Esophagus squamous epithelium (tissue), 5 donors: ENCODE measurements around the gene RHEBL1. TPM values are rescaled to one million over a fixed set of nuclear protein-coding genes. Genes with fewer than 3 reads are reported as not detected.

Experiments used
- DNase-seq: peaks from one replicate; lab custom pipeline; 2025; lab: John Stamatoyannopoulos, UW
- H3K27ac ChIP-seq, 4 donors: fragments of 200-600 bp; sonication (generic); one replicate each; pipeline ENCODE4 v1.5.1; 2016 to 2019; ENCODE audit warnings: mild to moderate bottlenecking in 1 of 4
- H3K27me3 ChIP-seq, 4 donors: fragments of 200-600 bp; sonication (generic); 1 replicate in 3 of 4; 2 replicates in 1 of 4; pipeline versions ENCODE4 v1.5.1 to v1.6.0; 2017 to 2021; ENCODE audit warnings: antibody characterized with exemption in 1 of 4
- H3K36me3 ChIP-seq, 3 donors: fragments of 200-600 bp; sonication (generic); one replicate each; pipeline ENCODE4 v1.5.1; 2016 to 2019
- H3K4me1 ChIP-seq, 3 donors: fragments of 200-600 bp; sonication (generic); one replicate each; pipeline ENCODE4 v1.5.1; 2017 to 2019
- H3K4me3 ChIP-seq, 4 donors: fragments of 200-600 bp; sonication (generic); 1 replicate in 3 of 4; 2 replicates in 1 of 4; pipeline ENCODE4 v1.5.1; 2016 to 2019; ENCODE audit warnings: mild to moderate bottlenecking in 2 of 4, moderate library complexity in 1 of 4
- H3K9me3 ChIP-seq, 3 donors: fragments of 200-600 bp; sonication (generic); one replicate each; pipeline ENCODE4 v1.5.1; 2016 to 2019
- POLR2A ChIP-seq, 4 donors: fragments of 450-650 bp; IDR thresholded peaks; one replicate each; pipeline ENCODE4 v1.6.1; 2017; ENCODE audit warnings: antibody characterized with exemption in 4 of 4, mild to moderate bottlenecking in 4 of 4, moderate library complexity in 3 of 4
- WGBS, 2 donors: methylation state at CpG; one replicate each; pipeline ENCODE4 v1.1.5; 2018; 5-methylcytosine and 5-hydroxymethylcytosine counted together
- intact Hi-C: fragments of 100-400 bp; cut with DNase I; formaldehyde crosslinking; loops from one replicate; pipeline ENCODE4 v1.15.0; 2022
- total RNA-seq, 4 donors: library from RNA; depleted of rRNA; stranded (reverse); fragments of >200 nt; gene quantifications; one replicate each; pipeline ENCODE4 v1.1.0, GENCODE V29; 2016
- TF ChIP-seq, protein P1 (sequence below), 6 experiments: fragments of 450-650 bp in 4 of 6; fragments of 200-600 bp in 2 of 6; sonication (generic) in 2 of 6; IDR thresholded peaks; one replicate each; pipeline ENCODE4 v1.5.1; 2016 to 2019; ENCODE audit warnings: antibody characterized with exemption in 6 of 6, mild to moderate bottlenecking in 4 of 6, moderate library complexity in 4 of 6
- donor health status: DM: yes; HTN: yes; CAD: no.

Gene RHEBL1
- total RNA-seq, 4 donors from 2014 or later = 0.23 to 0.44 TPM; not detected in 2

DNA sequence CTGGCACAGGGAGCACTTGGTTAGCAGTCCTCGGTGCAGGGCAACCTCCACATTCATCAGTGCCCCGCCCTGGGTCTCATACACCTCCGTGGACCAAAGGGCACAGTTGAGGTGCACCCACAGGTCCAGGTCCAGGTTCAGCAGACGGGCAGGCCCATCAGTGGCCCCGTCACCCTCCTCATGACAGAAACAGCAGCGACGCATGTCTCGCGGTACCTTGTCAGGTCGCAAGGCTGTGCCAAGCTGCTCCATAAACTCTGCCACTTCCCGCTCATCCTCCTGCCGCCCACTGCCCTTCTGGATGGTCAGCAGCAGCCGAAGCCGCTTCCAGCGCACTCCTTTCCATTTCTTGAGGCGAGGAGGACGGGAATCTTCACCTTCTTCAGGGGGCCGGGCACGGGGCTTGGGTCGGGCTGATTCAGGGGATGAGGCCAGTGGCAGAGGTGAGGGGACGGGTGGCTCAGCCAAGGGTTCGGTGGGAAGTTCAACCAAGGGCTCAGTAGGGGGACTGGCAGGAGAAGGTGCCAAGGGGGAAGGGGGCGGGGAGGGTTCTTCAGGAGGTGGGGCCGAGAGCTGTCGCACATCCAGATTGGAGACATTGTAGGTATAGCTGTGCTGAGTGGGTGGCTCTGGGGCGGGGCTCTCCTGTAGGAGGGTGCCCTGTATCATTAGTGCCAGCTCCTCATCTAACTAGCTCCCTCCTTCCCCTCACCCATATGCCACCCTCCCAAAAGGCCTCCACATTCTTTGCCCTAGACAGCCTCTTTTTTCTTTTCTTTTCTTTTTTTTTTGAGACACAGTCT, 42.9 kb downstream of the RHEBL1 start:
- DNase-seq = no peak
- peaks cover 62 to 100% (median 77%) of the 10 kb centered on the region in 3 donors for H3K36me3 ChIP-seq
- WGBS, 2 donors = 89 to 96% methylated on average over 4 to 10 of the region's 26 CpGs
- no peaks in the 10 kb centered on the region for H3K4me1 ChIP-seq
- no peak overlapping the region for H3K4me3 ChIP-seq
- TF ChIP-seq POLR2A (IDR thresholded peaks at IDR 0.05) = no peak
- TF ChIP-seq, protein P1, sequence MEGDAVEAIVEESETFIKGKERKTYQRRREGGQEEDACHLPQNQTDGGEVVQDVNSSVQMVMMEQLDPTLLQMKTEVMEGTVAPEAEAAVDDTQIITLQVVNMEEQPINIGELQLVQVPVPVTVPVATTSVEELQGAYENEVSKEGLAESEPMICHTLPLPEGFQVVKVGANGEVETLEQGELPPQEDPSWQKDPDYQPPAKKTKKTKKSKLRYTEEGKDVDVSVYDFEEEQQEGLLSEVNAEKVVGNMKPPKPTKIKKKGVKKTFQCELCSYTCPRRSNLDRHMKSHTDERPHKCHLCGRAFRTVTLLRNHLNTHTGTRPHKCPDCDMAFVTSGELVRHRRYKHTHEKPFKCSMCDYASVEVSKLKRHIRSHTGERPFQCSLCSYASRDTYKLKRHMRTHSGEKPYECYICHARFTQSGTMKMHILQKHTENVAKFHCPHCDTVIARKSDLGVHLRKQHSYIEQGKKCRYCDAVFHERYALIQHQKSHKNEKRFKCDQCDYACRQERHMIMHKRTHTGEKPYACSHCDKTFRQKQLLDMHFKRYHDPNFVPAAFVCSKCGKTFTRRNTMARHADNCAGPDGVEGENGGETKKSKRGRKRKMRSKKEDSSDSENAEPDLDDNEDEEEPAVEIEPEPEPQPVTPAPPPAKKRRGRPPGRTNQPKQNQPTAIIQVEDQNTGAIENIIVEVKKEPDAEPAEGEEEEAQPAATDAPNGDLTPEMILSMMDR (IDR thresholded peaks at IDR 0.05) = no peak
- intact Hi-C loops = no loop called here
- no peaks in the 10 kb centered on the region for H3K27me3 ChIP-seq
- no peaks in the 10 kb centered on the region for H3K9me3 ChIP-seq
- no peak overlapping the region for H3K27ac ChIP-seq

DNA sequence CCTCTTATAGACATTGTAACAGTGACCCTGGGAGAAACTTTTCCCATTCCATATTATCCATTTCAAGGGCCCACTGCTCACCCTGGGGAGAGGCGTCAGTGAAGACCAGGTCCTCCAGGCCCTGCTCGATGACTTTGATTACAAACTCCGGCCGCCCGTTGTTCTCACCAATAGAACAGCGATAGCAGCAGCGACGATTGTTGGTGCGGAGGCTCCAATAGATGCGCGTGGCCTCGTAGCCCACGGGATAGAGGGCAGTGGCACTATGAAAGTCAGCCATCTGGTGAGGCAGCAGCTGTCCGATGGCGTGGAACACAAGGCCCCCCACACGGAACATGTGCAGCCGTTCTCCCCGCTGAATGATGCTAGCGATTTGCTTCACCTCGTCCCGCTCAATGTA, 43.7 kb downstream of the RHEBL1 start:
- Histone ChIP-seq H3K9me3 (no peaks in the 10 kb centered on the region), H3K36me3 (peaks cover 61 to 100% (median 76%) of the 10 kb centered on the region in 3 donors), H3K4me3 (no peak overlapping the region), H3K27me3 (no peaks in the 10 kb centered on the region), H3K27ac (no peak overlapping the region), H3K4me1 (no peaks in the 10 kb centered on the region)
- TF ChIP-seq POLR2A (IDR thresholded peaks at IDR 0.05) = no peak
- TF ChIP-seq, protein P1 (IDR thresholded peaks at IDR 0.05) = no peak
- DNase-seq = no peak
- WGBS, 2 donors = 92 to 93% methylated on average over 13 to 15 of the region's 21 CpGs
- intact Hi-C loops = no loop called here

DNA sequence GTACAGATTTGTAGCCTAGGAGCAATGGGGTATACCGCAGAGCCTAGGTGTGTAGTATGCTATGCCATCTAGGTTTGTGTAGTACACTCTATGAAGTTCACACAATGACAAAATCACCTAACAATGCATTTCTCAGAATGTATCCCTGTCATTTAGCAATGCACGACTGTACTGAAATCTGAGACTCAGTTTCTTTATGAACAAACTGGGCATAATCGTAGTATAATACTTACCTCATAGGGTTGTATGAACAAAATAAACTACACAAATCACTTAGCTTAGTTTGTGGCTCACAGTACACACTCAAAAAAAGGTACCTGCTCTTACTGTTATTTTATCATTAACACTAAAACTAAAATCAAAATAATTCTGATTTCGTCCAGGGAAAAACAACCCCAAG, 44.3 kb downstream of the RHEBL1 start:
- Histone ChIP-seq H3K4me1 (no peaks in the 10 kb centered on the region), H3K27me3 (no peaks in the 10 kb centered on the region), H3K27ac (no peak overlapping the region), H3K36me3 (peaks cover 54 to 100% (median 71%) of the 10 kb centered on the region in 3 donors), H3K4me3 (no peak overlapping the region), H3K9me3 (no peaks in the 10 kb centered on the region)
- intact Hi-C loops = no loop called here
- DNase-seq = no peak
- TF ChIP-seq, protein P1 (IDR thresholded peaks at IDR 0.05) = no peak
- WGBS, 2 donors = 90 to 94% methylated on average over 4 of the region's 4 CpGs

DNA sequence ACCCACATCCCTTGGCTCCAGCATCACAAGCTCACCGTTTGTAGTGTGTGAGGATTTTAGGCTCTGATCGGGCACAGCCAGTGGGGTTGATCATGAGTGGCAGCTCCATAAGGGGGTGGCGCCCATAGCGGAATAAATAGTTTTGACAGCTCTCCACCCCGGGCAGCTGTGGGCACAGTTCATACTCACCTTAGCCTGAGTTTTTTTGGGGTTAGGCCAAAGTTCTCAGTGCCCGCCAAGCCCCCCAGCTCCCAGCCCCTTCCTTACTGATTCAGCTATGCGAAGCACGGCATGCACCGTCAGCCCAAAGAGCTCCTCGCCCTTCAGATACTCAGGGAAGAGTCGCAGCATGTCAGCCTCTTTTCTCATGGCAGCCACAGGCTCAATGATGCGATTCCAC, 45.2 kb downstream of the RHEBL1 start:
- no peaks in the 10 kb centered on the region for H3K9me3 ChIP-seq
- 70 to 82% methylated on average over 4 to 11 of the region's 12 CpGs for WGBS, 2 donors
- no peaks in the 10 kb centered on the region for H3K27me3 ChIP-seq
- H3K4me1 ChIP-seq = peaks cover 0 to 5% (median 1%) of the 10 kb centered on the region in 3 donors
- DNase-seq = no peak
- intact Hi-C loops = no loop called here
- H3K27ac ChIP-seq = no peak overlapping the region
- TF ChIP-seq, protein P1 (IDR thresholded peaks at IDR 0.05) = no peak
- no peak for TF ChIP-seq POLR2A (IDR thresholded peaks at IDR 0.05)
- no peak overlapping the region for H3K4me3 ChIP-seq
- peaks cover 54 to 96% (median 71%) of the 10 kb centered on the region in 3 donors for H3K36me3 ChIP-seq

DNA sequence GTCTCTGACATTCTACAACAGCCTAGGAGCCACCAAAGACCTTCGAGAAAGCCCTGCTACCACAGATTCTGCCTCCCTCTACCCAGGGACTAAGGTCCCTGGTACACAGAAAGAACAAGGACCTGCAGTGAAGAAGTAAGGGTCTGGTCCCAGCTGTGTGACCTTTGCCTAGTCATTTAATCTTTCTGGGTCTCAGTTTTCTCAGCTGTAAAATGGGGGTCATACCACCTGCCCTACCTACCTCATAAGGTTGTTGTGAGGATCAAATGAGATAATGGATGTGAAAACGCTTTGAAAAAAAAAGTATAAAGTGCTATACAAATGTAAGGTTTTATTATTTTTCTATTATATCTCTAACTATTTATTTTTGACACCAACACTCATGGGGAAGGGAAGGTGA, 46.0 kb downstream of the RHEBL1 start:
- Histone ChIP-seq H3K27ac (no peak overlapping the region), H3K4me3 (no peak overlapping the region), H3K27me3 (no peaks in the 10 kb centered on the region), H3K4me1 (peaks cover 0 to 11% (median 8%) of the 10 kb centered on the region in 3 donors), H3K36me3 (peaks cover 48 to 89% (median 64%) of the 10 kb centered on the region in 3 donors), H3K9me3 (no peaks in the 10 kb centered on the region)
- 94 to 100% methylated on average over 1 to 2 of the region's 2 CpGs for WGBS, 2 donors
- TF ChIP-seq POLR2A (IDR thresholded peaks at IDR 0.05) = no peak
- TF ChIP-seq, protein P1 (IDR thresholded peaks at IDR 0.05) = no peak
- intact Hi-C loops = no loop called here
- no peak for DNase-seq
